Measurements from ENCODE around the gene C2CD4A. TPM values are rescaled to one million over a fixed set of nuclear protein-coding genes. Genes with fewer than 3 reads are reported as not detected.

The C2CD4A gene
- total and polyA plus RNA-seq, 9 of the 15 experiments (the other 6 are each of a cell fraction or from before 2014, with no cell fraction given), result not detected

DNA sequence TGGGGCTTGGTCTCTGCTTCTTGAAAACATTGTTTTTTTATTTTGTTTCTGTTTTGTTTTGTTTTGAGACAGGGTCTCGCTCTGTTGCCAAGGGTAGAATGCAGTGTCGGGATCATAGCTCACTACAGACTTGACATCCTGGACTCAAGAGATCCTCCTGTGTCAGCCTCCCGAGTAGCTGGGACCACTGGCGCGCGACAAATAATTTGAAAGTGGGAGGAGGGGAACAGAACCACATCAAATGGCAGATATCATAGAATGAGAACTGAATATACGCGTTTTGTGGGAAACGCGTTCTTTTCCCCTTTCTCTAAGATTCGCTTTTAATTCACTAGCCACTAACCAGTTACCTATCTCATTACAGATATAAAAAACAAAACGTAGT, 5.9 kb upstream of the C2CD4A start (continued):
- TF ChIP-seq YY1 (IDR thresholded peaks at IDR 0.05; ENCODE audit: borderline replicate concordance in 1 of 3, control insufficient read depth in 1 of 3, extremely low read depth in 1 of 3, insufficient read depth in 3 of 3, insufficient read length in 1 of 3, insufficient replicate concordance in 2 of 3, low read depth in 1 of 3, low read length in 2 of 3), result no peak
- TF ChIP-seq MED1 (CRISPR knock-in tag; IDR thresholded peaks at IDR 0.05; ENCODE audit: borderline replicate concordance), result no peak

DNA sequence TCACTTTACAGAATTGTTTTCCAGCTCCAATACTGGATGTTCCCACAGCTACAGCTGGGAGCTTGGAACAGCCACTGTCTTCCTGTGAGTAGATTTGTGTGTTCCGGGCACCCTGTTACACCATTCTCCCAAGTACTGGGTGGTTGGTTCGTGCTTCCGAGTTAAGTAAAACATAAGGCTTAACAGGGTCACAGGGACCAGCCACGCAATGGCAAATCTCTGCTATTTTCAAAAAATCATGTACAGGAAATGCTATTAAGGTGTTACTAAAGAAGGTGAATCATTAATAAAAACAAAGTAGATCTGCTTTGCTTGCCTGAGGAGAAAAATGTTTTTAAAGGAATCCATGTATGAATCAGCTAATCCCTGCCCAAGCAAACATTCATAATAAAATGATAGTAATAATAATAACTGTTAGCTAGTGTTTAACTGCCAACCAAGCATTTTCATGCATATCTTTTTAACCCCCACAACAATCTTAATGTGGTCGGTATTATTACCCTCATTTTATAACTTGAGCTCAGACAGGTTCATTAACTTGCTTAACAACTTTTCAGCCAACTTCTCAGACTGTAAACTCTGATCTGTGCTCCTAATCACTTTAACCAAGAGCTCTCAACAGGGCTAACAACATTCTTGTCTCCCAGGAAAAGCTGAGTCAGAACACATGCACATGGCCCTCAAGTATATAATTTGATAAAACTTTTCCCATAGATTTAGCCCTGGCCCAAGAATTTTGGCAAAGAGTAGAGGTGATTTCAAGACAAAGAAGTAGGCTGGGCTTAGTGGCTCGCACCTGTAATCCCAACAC, 2.7 kb upstream of the C2CD4A start:
- peaks cover 10% of the 10 kb centered on the region for H3K79me2 ChIP-seq (ENCODE audit: control insufficient read depth, insufficient read depth, low read length)
- 0 out of 2 replicates have a peak overlapping the region, but pooled peaks have one; percentile 40 for H2AFZ ChIP-seq (ENCODE audit: low read depth, low read length)
- H3K27ac ChIP-seq (ENCODE audit: extremely low read depth, low read depth, low read length), result no peak overlapping the region
- WGBS (ENCODE audit: insufficient coverage, low coverage, missing lambda C conversion rate), result 15% methylated on average over 6 of the region's 6 CpGs
- H3K9me3 ChIP-seq (replicated peaks; ENCODE audit: control insufficient read depth, insufficient read depth, low read depth, low read length), result no peaks in the 10 kb centered on the region; the same call in 1 of the 2 replicates
- in situ Hi-C loops (cut with MboI), result loop anchor here (10.0 kb wide), 1 partner anchor 189 kb away; no protein-coding TSS in a partner anchor
- peaks cover 0 to 10% of the 10 kb centered on the region in 2 experiments; a peak in 3 of 5 replicates for H3K27me3 ChIP-seq (ENCODE audit: control insufficient read depth in 2 of 2, insufficient read depth in 2 of 2, low read length in 2 of 2)
- ChIA-PET POLR2A (interaction anchor here (0.7 kb wide), 1 partner anchor 1213 kb away, joined by 4 read pairs; no protein-coding TSS in a partner anchor), CTCF (ENCODE audit: low intra/inter-chr PET ratio) (no interaction called here)
- BruUV-seq (replicated peaks), result no TSS peak
- H3K4me2 ChIP-seq (ENCODE audit: insufficient read depth, low read length), result no peak overlapping the region
- FAIRE-seq (no peak), DNase-seq (ENCODE audit: extremely low read depth in 1 of 4, low spot score in 3 of 4) (no peak), ATAC-seq (no peak)
- no peaks in the 10 kb centered on the region for H3K9me1 ChIP-seq (ENCODE audit: control insufficient read depth, insufficient read depth, low read length)
- H3K4me3 ChIP-seq, result no peak overlapping the region
- no peaks in the 10 kb centered on the region for H4K20me1 ChIP-seq (replicated peaks; ENCODE audit: control insufficient read depth, insufficient read depth, low read length)
- intact Hi-C loops (cut with micrococcal nuclease), result no loop called here
- H3K4me1 ChIP-seq (replicated peaks in 1 of 2; ENCODE audit: control insufficient read depth in 2 of 2, insufficient read depth in 2 of 2, low read length in 2 of 2), result peaks cover 5 to 24% of the 10 kb centered on the region in 2 experiments; a peak in 4 of 5 replicates
- no peak overlapping the region for H3K9ac ChIP-seq (ENCODE audit: insufficient read depth in 1 of 2, low read depth in 2 of 2, low read length in 2 of 2)
- no peaks in the 10 kb centered on the region for H3K36me3 ChIP-seq (ENCODE audit: control insufficient read depth, insufficient read depth, low read length)
- TF ChIP-seq NR2F6 (CRISPR knock-in tag; IDR thresholded peaks at IDR 0.05) (no peak), STAT5A (IDR thresholded peaks at IDR 0.05; ENCODE audit: borderline replicate concordance, low read length) (no peak), RBM14 (IDR thresholded peaks at IDR 0.05; ENCODE audit: borderline replicate concordance, insufficient read depth, low read depth, low read length) (no peak), ZNF165 (CRISPR knock-in tag; IDR thresholded peaks at IDR 0.05; ENCODE audit: borderline replicate concordance) (no peak), MAFG (tag; conservative IDR thresholded peaks at IDR 0.05) (0 out of 2 replicates have a peak, but pooled peaks have one; percentile 43), NFXL1 (CRISPR knock-in tag; IDR thresholded peaks at IDR 0.05) (no peak), ZNF316 (IDR thresholded peaks at IDR 0.05) (peak; percentile 49), FIP1L1 (IDR thresholded peaks at IDR 0.05; ENCODE audit: low read depth, low read length, poor library complexity, severe bottlenecking) (no peak), SREBF2 (CRISPR knock-in tag; IDR thresholded peaks at IDR 0.05) (no peak), NFE2L1 (tag; IDR thresholded peaks at IDR 0.05; ENCODE audit: borderline replicate concordance, low read depth) (no peak), KAT7 (CRISPR knock-in tag; IDR thresholded peaks at IDR 0.05; ENCODE audit: borderline replicate concordance) (no peak), MAFK (IDR thresholded peaks at IDR 0.05; ENCODE audit: low read length) (peak; percentile 36; the same call in 1 of the 2 replicates), BDP1 (IDR thresholded peaks at IDR 0.05; ENCODE audit: insufficient read depth, insufficient read length) (no peak)
- TF ChIP-seq, protein P1, sequence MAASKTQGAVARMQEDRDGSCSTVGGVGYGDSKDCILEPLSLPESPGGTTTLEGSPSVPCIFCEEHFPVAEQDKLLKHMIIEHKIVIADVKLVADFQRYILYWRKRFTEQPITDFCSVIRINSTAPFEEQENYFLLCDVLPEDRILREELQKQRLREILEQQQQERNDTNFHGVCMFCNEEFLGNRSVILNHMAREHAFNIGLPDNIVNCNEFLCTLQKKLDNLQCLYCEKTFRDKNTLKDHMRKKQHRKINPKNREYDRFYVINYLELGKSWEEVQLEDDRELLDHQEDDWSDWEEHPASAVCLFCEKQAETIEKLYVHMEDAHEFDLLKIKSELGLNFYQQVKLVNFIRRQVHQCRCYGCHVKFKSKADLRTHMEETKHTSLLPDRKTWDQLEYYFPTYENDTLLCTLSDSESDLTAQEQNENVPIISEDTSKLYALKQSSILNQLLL (CRISPR knock-in tag; IDR thresholded peaks at IDR 0.05; ENCODE audit: borderline replicate concordance), result no peak
- TF ChIP-seq, protein P2, sequence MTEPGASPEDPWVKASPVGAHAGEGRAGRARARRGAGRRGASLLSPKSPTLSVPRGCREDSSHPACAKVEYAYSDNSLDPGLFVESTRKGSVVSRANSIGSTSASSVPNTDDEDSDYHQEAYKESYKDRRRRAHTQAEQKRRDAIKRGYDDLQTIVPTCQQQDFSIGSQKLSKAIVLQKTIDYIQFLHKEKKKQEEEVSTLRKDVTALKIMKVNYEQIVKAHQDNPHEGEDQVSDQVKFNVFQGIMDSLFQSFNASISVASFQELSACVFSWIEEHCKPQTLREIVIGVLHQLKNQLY (CRISPR knock-in tag; conservative IDR thresholded peaks at IDR 0.05), result no peak

All from K562 (cell line).